SK-N-SH treated with all-trans-retinoic acid at 6 μM for 48 hours (cell line): Measurements from ENCODE around the gene PSMD2.

Source experiments
- ATAC-seq: fragments of 200-7000 bp; cut with Tn5 transposase; 3 replicates; pipeline ENCODE4 v1.9.1; 2020; ENCODE audit warnings: mild to moderate bottlenecking, moderate library complexity
- ARNTL ChIP-seq: fragments of 450-650 bp; formaldehyde crosslinking; IDR thresholded peaks from 2 replicates; pipeline ENCODE4 v1.5.0; 2020; ENCODE audit warnings: low read depth, mild to moderate bottlenecking, moderate library complexity, borderline replicate concordance
- BACH2 ChIP-seq: fragments of 250-450 bp; sonication (Bioruptor Pico); IDR thresholded peaks from 2 replicates; pipeline ENCODE4 v1.9.0; 2021; ENCODE audit warnings: mild to moderate bottlenecking, borderline replicate concordance
- CSDC2 ChIP-seq: fragments of 250-450 bp; sonication (Bioruptor Pico); IDR thresholded peaks from 2 replicates; pipeline ENCODE4 v1.5.0; 2020; ENCODE audit warnings: mild to moderate bottlenecking, moderate library complexity
- ESRRG ChIP-seq: fragments of 250-450 bp; sonication (Bioruptor Pico); IDR thresholded peaks from 2 replicates; pipeline ENCODE4 v1.6.1; 2021; ENCODE audit warnings: mild to moderate bottlenecking
- GLIS3 ChIP-seq: fragments of 250-450 bp; sonication (Bioruptor Pico); IDR thresholded peaks from 2 replicates; pipeline ENCODE4 v1.5.0; 2020; ENCODE audit warnings: mild to moderate bottlenecking, moderate library complexity
- ISL1 ChIP-seq: fragments of 250-450 bp; sonication (Bioruptor Pico); IDR thresholded peaks from 2 replicates; pipeline ENCODE4 v2.1.2; 2022; ENCODE audit warnings: mild to moderate bottlenecking, moderate library complexity
- OSR1 ChIP-seq: fragments of 250-450 bp; sonication (Bioruptor Pico); IDR thresholded peaks from 2 replicates; pipeline ENCODE4 v1.8.0; 2022; ENCODE audit warnings: moderate library complexity, mild to moderate bottlenecking, inconsistent platforms
- PPARA ChIP-seq: fragments of 250-450 bp; sonication (Bioruptor Pico); IDR thresholded peaks from 2 replicates; pipeline ENCODE4 v1.5.0; 2020; ENCODE audit warnings: mild to moderate bottlenecking, borderline replicate concordance
- RARB ChIP-seq: fragments of 250-450 bp; sonication (Bioruptor Pico); IDR thresholded peaks from 2 replicates; pipeline ENCODE4 v1.8.0; 2021; ENCODE audit warnings: mild to moderate bottlenecking, moderate library complexity
- SNAI2 ChIP-seq: fragments of 250-450 bp; sonication (Bioruptor Pico); IDR thresholded peaks from 2 replicates; pipeline ENCODE4 v1.5.0; 2020; ENCODE audit warnings: mild to moderate bottlenecking, moderate library complexity
- TCF4 ChIP-seq: fragments of 250-450 bp; sonication (Bioruptor Pico); IDR thresholded peaks from 2 replicates; pipeline ENCODE4 v1.8.0; 2021; ENCODE audit warnings: mild to moderate bottlenecking, moderate library complexity, borderline replicate concordance
- TOX ChIP-seq: fragments of 250-450 bp; sonication (Bioruptor Pico); IDR thresholded peaks from 2 replicates; pipeline ENCODE4 v1.8.0; 2021; ENCODE audit warnings: mild to moderate bottlenecking, moderate library complexity, borderline replicate concordance
- ZC3H10 ChIP-seq: fragments of 250-450 bp; sonication (Bioruptor Pico); IDR thresholded peaks from 2 replicates; pipeline ENCODE4 v1.5.1; 2021; ENCODE audit warnings: mild to moderate bottlenecking, moderate library complexity
- ZFP3 ChIP-seq: fragments of 250-450 bp; sonication (Bioruptor Pico); IDR thresholded peaks from 2 replicates; pipeline ENCODE4 v1.5.0; 2020; ENCODE audit warnings: mild to moderate bottlenecking, moderate library complexity
- ZFP30 ChIP-seq: fragments of 450-650 bp; formaldehyde crosslinking; IDR thresholded peaks from 2 replicates; pipeline ENCODE4 v1.5.0; 2022; ENCODE audit warnings: mild to moderate bottlenecking, moderate library complexity
- ZNF565 ChIP-seq: fragments of 450-650 bp; formaldehyde crosslinking; conservative IDR thresholded peaks from 2 replicates; pipeline ENCODE4 v1.5.0; 2020; ENCODE audit warnings: low read depth, mild to moderate bottlenecking, moderate library complexity
- ZNF70 ChIP-seq: fragments of 450-650 bp; formaldehyde crosslinking; IDR thresholded peaks from 2 replicates; pipeline ENCODE4 v1.5.0; 2020; ENCODE audit warnings: mild to moderate bottlenecking, moderate library complexity
- ZNF8 ChIP-seq: fragments of 450-650 bp; formaldehyde crosslinking; IDR thresholded peaks from 2 replicates; pipeline ENCODE4 v1.5.0; 2020; ENCODE audit warnings: mild to moderate bottlenecking, moderate library complexity
- TF ChIP-seq, protein P1 (sequence below): fragments of 250-450 bp; sonication (Bioruptor Pico); IDR thresholded peaks from 2 replicates; pipeline ENCODE4 v1.8.0; 2020; ENCODE audit warnings: mild to moderate bottlenecking, moderate library complexity, borderline replicate concordance
- TF ChIP-seq, protein P2 (sequence below): fragments of 250-450 bp; sonication (Bioruptor Pico); IDR thresholded peaks from 2 replicates; pipeline ENCODE4 v1.5.0; 2020; ENCODE audit warnings: mild to moderate bottlenecking, moderate library complexity
- TF ChIP-seq, protein P3 (sequence below): fragments of 250-450 bp; sonication (Bioruptor Pico); IDR thresholded peaks from 2 replicates; pipeline ENCODE4 v1.5.1; 2021; ENCODE audit warnings: mild to moderate bottlenecking, moderate library complexity
- TF ChIP-seq, protein P4 (sequence below): fragments of 250-450 bp; sonication (Bioruptor Pico); IDR thresholded peaks from 2 replicates; pipeline ENCODE4 v1.5.1; 2020; ENCODE audit warnings: low read depth, mild to moderate bottlenecking, moderate library complexity
- TF ChIP-seq, protein P5 (sequence below): fragments of 250-450 bp; sonication (Bioruptor Pico); IDR thresholded peaks from 2 replicates; pipeline ENCODE4 v1.8.0; 2021; ENCODE audit warnings: low read depth, mild to moderate bottlenecking, moderate library complexity, borderline replicate concordance

PSMD2 gene

DNA sequence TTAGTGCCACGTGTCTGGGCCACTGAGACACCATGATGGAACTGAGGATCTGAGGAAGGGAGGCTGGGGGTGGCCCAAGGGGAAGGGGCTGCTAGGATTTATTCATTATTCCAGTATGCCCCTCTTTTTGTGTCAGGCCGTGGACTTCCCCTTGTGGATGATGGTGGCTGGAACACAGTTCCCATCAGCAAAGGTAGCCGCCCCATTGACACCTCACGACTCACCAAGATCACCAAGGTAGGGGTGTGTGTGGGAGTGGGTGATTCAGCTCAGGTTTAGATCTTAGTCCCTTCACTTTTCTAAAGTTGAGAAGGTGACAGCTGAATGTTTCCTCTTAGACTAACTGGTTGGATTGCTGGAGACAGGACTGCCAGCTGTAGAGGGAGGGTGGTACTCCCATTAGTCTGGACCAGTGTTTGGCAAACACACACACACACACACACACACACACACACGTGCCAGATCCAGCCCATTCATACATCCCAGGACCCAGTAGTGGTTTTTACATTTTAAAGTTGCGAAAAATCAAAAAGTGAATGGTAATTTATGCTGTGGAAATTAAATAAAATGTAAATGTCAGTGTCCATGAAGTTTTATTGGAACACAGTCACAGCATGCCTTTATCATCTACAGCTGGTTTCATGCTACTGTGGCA lies 26.8 kb downstream of the PSMD2 start:
- TF ChIP-seq, protein P1, sequence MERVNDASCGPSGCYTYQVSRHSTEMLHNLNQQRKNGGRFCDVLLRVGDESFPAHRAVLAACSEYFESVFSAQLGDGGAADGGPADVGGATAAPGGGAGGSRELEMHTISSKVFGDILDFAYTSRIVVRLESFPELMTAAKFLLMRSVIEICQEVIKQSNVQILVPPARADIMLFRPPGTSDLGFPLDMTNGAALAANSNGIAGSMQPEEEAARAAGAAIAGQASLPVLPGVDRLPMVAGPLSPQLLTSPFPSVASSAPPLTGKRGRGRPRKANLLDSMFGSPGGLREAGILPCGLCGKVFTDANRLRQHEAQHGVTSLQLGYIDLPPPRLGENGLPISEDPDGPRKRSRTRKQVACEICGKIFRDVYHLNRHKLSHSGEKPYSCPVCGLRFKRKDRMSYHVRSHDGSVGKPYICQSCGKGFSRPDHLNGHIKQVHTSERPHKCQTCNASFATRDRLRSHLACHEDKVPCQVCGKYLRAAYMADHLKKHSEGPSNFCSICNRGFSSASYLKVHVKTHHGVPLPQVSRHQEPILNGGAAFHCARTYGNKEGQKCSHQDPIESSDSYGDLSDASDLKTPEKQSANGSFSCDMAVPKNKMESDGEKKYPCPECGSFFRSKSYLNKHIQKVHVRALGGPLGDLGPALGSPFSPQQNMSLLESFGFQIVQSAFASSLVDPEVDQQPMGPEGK (CRISPR knock-in tag), result no peak
- TF ChIP-seq RARB (CRISPR knock-in tag), result no peak
- TF ChIP-seq ZFP3 (CRISPR knock-in tag), result no peak
- TF ChIP-seq ZNF565 (CRISPR knock-in tag), result no peak
- no peak for TF ChIP-seq TCF4 (CRISPR knock-in tag)
- TF ChIP-seq, protein P2, sequence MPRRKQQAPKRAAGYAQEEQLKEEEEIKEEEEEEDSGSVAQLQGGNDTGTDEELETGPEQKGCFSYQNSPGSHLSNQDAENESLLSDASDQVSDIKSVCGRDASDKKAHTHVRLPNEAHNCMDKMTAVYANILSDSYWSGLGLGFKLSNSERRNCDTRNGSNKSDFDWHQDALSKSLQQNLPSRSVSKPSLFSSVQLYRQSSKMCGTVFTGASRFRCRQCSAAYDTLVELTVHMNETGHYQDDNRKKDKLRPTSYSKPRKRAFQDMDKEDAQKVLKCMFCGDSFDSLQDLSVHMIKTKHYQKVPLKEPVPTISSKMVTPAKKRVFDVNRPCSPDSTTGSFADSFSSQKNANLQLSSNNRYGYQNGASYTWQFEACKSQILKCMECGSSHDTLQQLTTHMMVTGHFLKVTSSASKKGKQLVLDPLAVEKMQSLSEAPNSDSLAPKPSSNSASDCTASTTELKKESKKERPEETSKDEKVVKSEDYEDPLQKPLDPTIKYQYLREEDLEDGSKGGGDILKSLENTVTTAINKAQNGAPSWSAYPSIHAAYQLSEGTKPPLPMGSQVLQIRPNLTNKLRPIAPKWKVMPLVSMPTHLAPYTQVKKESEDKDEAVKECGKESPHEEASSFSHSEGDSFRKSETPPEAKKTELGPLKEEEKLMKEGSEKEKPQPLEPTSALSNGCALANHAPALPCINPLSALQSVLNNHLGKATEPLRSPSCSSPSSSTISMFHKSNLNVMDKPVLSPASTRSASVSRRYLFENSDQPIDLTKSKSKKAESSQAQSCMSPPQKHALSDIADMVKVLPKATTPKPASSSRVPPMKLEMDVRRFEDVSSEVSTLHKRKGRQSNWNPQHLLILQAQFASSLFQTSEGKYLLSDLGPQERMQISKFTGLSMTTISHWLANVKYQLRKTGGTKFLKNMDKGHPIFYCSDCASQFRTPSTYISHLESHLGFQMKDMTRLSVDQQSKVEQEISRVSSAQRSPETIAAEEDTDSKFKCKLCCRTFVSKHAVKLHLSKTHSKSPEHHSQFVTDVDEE (CRISPR knock-in tag), result no peak
- TF ChIP-seq ARNTL (CRISPR knock-in tag), result no peak
- no peak for TF ChIP-seq OSR1 (CRISPR knock-in tag)
- no peak for TF ChIP-seq CSDC2 (CRISPR knock-in tag)
- TF ChIP-seq SNAI2 (CRISPR knock-in tag), result no peak
- TF ChIP-seq ISL1, result no peak
- TF ChIP-seq ZNF8, result no peak
- TF ChIP-seq, protein P3, sequence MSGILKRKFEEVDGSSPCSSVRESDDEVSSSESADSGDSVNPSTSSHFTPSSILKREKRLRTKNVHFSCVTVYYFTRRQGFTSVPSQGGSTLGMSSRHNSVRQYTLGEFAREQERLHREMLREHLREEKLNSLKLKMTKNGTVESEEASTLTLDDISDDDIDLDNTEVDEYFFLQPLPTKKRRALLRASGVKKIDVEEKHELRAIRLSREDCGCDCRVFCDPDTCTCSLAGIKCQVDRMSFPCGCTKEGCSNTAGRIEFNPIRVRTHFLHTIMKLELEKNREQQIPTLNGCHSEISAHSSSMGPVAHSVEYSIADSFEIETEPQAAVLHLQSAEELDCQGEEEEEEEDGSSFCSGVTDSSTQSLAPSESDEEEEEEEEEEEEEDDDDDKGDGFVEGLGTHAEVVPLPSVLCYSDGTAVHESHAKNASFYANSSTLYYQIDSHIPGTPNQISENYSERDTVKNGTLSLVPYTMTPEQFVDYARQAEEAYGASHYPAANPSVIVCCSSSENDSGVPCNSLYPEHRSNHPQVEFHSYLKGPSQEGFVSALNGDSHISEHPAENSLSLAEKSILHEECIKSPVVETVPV (CRISPR knock-in tag), result no peak
- no peak for TF ChIP-seq TOX (CRISPR knock-in tag)
- no peak for TF ChIP-seq BACH2 (CRISPR knock-in tag)
- no peak for TF ChIP-seq GLIS3 (CRISPR knock-in tag)
- TF ChIP-seq, protein P4, sequence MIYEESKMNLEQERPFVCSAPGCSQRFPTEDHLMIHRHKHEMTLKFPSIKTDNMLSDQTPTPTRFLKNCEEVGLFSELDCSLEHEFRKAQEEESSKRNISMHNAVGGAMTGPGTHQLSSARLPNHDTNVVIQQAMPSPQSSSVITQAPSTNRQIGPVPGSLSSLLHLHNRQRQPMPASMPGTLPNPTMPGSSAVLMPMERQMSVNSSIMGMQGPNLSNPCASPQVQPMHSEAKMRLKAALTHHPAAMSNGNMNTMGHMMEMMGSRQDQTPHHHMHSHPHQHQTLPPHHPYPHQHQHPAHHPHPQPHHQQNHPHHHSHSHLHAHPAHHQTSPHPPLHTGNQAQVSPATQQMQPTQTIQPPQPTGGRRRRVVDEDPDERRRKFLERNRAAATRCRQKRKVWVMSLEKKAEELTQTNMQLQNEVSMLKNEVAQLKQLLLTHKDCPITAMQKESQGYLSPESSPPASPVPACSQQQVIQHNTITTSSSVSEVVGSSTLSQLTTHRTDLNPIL (CRISPR knock-in tag), result no peak
- TF ChIP-seq ZC3H10, result no peak
- TF ChIP-seq PPARA (CRISPR knock-in tag), result no peak
- no peak for TF ChIP-seq ZFP30 (CRISPR knock-in tag)
- TF ChIP-seq, all 23 proteins: peak for 0
- ATAC-seq, result no peak

DNA sequence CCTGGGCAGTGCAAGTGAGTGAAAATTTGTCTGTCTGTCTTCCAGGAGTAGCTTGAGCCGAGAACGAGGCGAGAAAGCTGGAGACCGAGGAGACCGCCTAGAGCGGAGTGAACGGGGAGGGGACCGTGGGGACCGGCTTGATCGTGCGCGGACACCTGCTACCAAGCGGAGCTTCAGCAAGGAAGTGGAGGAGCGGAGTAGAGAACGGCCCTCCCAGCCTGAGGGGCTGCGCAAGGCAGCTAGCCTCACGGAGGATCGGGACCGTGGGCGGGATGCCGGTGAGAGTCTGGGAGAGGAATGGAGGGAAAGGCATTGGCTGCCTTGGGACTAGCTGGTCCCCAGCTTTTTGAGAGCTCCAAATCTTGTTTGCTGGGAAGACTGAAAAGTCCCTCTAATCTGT lies 28.1 kb downstream of the PSMD2 start:
- no peak for ATAC-seq
- TF ChIP-seq ZNF8 (no peak), ZFP3 (CRISPR knock-in tag) (no peak), ISL1 (no peak), TOX (CRISPR knock-in tag) (no peak), GLIS3 (CRISPR knock-in tag) (no peak), PPARA (CRISPR knock-in tag) (no peak), RARB (CRISPR knock-in tag) (no peak), ZC3H10 (no peak), ESRRG (no peak)
- TF ChIP-seq, protein P3 (CRISPR knock-in tag), result no peak

DNA sequence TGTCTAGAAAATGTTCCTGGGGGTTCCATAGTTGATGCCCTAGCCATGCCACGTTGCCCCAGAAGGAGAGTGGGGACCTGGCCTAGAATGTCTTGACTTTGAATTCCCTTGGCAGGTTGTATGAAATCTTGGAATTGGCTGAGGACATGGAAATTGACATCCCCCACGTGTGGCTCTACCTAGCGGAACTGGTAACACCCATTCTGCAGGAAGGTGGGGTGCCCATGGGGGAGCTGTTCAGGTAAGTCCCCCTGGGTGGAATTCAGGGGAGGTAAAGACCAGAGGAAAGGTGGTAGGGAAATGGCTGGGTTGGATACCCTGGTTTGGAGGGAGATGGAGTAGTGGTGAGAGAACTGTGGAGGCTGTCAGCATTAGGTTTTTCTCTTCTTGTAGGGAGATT lies 29.5 kb downstream of the PSMD2 start:
- no peak for ATAC-seq
- no peak for TF ChIP-seq CSDC2 (CRISPR knock-in tag)
- TF ChIP-seq, protein P2 (CRISPR knock-in tag), result no peak
- TF ChIP-seq SNAI2 (CRISPR knock-in tag), result no peak
- TF ChIP-seq OSR1 (CRISPR knock-in tag), result no peak
- TF ChIP-seq ZNF70 (CRISPR knock-in tag), result no peak
- no peak for TF ChIP-seq ISL1
- TF ChIP-seq BACH2 (CRISPR knock-in tag), result no peak
- no peak for TF ChIP-seq ZFP30 (CRISPR knock-in tag)
- TF ChIP-seq PPARA (CRISPR knock-in tag), result no peak
- TF ChIP-seq, protein P5, sequence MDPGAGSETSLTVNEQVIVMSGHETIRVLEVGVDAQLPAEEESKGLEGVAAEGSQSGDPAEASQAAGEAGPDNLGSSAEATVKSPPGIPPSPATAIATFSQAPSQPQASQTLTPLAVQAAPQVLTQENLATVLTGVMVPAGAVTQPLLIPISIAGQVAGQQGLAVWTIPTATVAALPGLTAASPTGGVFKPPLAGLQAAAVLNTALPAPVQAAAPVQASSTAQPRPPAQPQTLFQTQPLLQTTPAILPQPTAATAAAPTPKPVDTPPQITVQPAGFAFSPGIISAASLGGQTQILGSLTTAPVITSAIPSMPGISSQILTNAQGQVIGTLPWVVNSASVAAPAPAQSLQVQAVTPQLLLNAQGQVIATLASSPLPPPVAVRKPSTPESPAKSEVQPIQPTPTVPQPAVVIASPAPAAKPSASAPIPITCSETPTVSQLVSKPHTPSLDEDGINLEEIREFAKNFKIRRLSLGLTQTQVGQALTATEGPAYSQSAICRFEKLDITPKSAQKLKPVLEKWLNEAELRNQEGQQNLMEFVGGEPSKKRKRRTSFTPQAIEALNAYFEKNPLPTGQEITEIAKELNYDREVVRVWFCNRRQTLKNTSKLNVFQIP (CRISPR knock-in tag), result no peak
- TF ChIP-seq ZNF8, result no peak
- no peak for TF ChIP-seq ESRRG
